GM19395 (cell line): Measurements from ENCODE around the gene OOSP4A.
"Not testable (repeated sequence)": the region's sequence is repeated elsewhere in the genome, so short reads cannot be mapped to it uniquely, and the experiment has no call there.

Experiments
- ATAC-seq: cut with Tn5 transposase; IDR thresholded peaks from one replicate; pipeline ENCODE4 v1.9.1; 2021; ENCODE audit warnings: mild to moderate bottlenecking, moderate library complexity; ENCODE audit not compliant: unreplicated experiment

Gene OOSP4A

DNA sequence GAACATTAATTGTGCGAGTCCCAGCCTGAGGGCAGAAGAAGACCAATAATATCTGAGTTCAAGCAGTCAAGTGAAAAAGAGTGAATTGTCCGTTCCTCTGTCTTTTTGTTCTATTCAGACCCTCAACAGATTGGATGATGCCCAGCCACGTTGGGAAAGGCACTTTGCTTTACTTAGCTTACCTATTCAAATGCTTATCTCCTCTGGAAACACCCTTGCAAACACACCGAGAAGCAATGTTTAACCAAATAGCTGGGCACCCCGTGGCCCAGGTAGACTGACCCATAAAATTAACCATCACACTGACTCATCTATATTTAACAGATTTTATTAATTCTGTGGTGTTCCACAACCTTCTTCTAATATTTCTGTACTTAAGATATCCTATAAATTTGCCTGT, 9.3 kb downstream of the OOSP4A start:
- no peak for ATAC-seq

DNA sequence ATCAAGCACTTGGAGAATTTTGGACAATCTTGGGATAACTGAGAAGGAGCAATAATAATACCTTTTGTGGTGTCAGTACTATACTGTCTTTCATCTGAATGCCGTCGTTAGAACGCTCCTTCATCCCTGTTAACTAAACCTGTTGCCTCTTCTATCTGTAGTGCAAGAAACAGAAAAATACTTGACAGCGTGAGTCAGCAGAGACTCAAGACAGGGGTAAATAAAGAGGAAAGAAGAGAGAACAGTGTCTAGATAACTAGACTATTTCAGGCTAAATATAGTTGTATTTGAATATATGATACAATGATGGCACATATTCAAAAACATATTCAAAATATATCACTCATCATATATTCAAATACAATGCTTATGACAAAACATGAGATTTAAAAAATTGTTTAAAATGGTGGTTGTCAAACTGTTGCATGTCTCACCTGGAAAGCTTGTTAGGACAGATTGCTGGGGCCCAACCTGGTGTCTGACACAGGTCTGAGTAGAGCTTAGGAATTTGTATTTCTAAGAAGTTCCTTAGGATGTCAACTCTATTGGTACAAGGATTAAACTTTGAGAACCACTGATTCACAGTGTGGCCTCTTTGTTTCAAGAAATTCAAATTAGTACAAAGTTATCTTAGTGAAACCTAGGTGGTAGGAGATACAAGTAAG, 17.4 kb downstream of the OOSP4A start:
- ATAC-seq, result no peak

- ATAC-seq, result not testable (repeated sequence)
Measured at GRCh38 chr11:59982037-59982436, 18.2 kb downstream of the OOSP4A start.

DNA sequence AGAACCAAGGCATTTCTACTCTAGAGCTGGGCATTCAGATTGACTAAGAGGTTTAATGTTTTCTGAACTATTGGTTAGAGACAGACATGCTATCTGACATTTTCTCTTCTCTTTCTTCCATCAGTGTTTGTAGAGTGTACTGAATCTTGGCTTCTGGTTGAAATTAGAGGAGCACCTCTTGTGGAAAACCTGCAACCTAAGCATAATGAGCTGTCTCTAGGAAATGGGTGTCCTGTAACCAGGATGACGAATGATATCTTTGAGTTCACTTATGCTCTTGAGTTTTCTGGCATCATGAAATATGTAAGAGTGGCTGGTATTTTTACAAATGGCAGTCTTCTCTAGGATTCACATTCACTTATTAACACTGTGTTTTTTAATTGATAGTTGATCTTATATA, 19.4 kb downstream of the OOSP4A start:
- ATAC-seq, result no peak

DNA sequence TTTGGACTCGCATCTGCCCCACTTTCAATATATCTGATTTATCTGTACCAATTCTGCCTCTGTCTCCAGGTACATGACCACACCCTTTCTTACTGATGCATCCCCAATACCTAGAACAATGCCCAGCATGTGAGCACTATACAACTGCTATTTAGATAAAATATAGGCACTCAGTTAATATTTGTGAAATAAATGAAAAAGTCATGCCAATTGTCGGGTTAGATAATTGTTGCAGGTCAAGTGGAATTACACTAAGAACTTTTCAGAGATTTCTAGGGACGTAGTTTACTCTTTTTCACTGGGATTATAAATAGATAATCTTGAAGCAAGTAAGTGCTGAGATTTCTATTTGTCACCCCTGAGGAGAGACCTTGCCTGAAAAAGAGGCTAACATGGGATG, 20.5 kb downstream of the OOSP4A start:
- no peak for ATAC-seq

GRCh38 chr11:59990421-59990820, 26.6 kb downstream of the OOSP4A start:
- ATAC-seq, result no peak

- no peak for ATAC-seq
Measured at GRCh38 chr11:59992425-59992824, 28.6 kb downstream of the OOSP4A start.

- ATAC-seq, result no peak
Measured at GRCh38 chr11:59997800-59998199, 34.0 kb downstream of the OOSP4A start.

DNA sequence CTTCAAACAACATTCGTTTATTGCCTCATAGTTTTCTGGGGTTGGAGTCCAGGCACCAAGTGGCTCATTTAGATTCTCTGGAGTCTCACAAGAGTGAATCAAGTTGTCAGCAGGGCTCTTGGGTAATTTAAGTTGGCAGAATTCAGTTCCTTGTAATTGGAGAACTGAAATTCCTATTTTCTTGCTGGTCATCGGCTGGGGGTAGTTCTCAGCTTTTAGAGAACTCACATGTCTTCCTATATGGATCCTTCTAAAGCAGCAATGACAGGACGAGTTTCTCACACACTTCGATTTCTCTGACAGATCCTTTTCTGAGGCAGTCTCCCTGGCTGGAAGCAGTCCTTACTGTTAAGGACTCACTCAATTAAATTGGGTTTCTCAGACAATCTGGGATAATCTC, 35.9 kb downstream of the OOSP4A start:
- ATAC-seq, result no peak

DNA sequence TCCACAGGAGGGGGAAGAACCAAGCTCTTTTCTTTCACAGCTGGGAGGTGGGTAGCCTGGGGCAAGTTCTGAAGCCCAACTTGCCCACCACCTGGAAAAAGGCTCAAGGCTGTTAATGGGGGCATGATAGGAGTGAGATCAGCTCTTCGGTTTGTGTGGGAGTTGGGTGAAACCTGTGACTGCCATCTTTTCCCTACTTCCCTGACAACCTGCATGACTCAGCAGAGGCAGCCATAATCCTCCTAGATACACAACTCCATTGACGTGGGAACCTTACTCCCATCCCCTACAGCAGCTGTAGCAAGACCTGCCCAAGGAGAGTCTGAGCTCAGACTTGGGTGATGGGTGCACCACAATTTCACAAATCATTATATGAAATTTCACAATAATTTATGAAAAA, 39.9 kb downstream of the OOSP4A start:
- ATAC-seq, result no peak

GRCh38 chr11:60005360-60005759, 41.5 kb downstream of the OOSP4A start:
- ATAC-seq, result no peak

GRCh38 chr11:60016881-60017280, 53.0 kb downstream of the OOSP4A start, which contains the start of gene OOSP4B:
Gene OOSP4B (plus strand): TSS chr11:60017181.
- no peak for ATAC-seq

DNA sequence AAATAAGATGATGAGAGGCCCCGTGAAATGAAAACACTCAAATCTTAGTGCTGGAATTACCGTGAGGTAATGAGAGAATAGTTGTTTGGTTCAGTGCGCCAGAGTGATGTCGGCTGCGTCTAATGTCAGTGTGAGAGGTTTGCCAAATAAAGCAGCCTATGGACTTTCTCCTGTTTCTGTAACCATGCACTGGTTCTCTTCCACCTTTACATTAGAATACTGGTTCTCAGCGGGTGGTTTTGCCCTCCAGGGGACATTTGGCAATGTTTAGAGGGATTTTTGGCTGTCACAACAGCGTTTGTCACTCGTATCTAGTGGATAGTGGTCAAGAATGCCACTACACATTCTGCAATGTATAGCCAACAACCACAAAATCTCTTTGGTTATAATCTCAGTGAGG, 54.2 kb downstream of the OOSP4A start:
- ATAC-seq, result no peak
